Hepatocyte (in vitro differentiated cells): ENCODE measurements around the gene EVL. TPM values are rescaled to one million over a fixed set of nuclear protein-coding genes. Genes with fewer than 3 reads are reported as not detected.

ENCODE experiments used
- DNase-seq: peaks from one replicate; pipeline ENCODE4 v3.0.0-alpha.2; 2016; ENCODE audit warnings: low spot score
- H2AFZ ChIP-seq: fragments of 200-600 bp; sonication (generic); 2 replicates; pipeline ENCODE4 v1.6.0; 2016; ENCODE audit warnings: antibody characterized with exemption, mild to moderate bottlenecking
- H3K27ac ChIP-seq: fragments of 200-600 bp; sonication (generic); 2 replicates; pipeline ENCODE4 v1.5.1; 2016; ENCODE audit warnings: mild to moderate bottlenecking
- H3K27me3 ChIP-seq: fragments of 200-600 bp; sonication (generic); 2 replicates; pipeline ENCODE4 v1.6.1; 2016
- H3K36me3 ChIP-seq: fragments of 200-600 bp; sonication (generic); replicated peaks from 2 replicates; pipeline ENCODE4 v1.5.1; 2016; ENCODE audit warnings: low read depth; ENCODE audit not compliant: insufficient read depth
- H3K4me1 ChIP-seq: fragments of 200-600 bp; sonication (generic); 2 replicates; pipeline ENCODE4 v1.5.1; 2016; ENCODE audit warnings: mild to moderate bottlenecking, moderate library complexity; ENCODE audit not compliant: insufficient read depth
- H3K4me2 ChIP-seq: fragments of 200-600 bp; sonication (generic); 2 replicates; pipeline ENCODE4 v1.6.0; 2016
- H3K4me3 ChIP-seq: fragments of 200-600 bp; sonication (generic); 2 replicates; pipeline ENCODE4 v1.5.1; 2016; ENCODE audit warnings: mild to moderate bottlenecking
- H3K79me2 ChIP-seq: fragments of 200-600 bp; sonication (generic); 2 replicates; pipeline ENCODE4 v1.6.0; 2017; ENCODE audit warnings: mild to moderate bottlenecking
- H3K9me2 ChIP-seq: fragments of 200-600 bp; sonication (generic); replicated peaks from 2 replicates; pipeline ENCODE4 v1.6.0; 2017; ENCODE audit warnings: mild to moderate bottlenecking; ENCODE audit not compliant: insufficient read depth
- H3K9me3 ChIP-seq: fragments of 200-600 bp; sonication (generic); 2 replicates; pipeline ENCODE4 v1.5.1; 2016; ENCODE audit warnings: low read depth, mild to moderate bottlenecking
- H4K20me1 ChIP-seq: fragments of 200-600 bp; sonication (generic); 2 replicates; pipeline ENCODE4 v1.6.0; 2016; ENCODE audit warnings: mild to moderate bottlenecking; ENCODE audit not compliant: insufficient read depth, poor library complexity, severe bottlenecking
- CTCF ChIP-seq: fragments of 200-600 bp; sonication (generic); IDR thresholded peaks from 2 replicates; pipeline ENCODE4 v1.5.1; 2016; ENCODE audit warnings: antibody characterized with exemption, mild to moderate bottlenecking; ENCODE audit not compliant: poor library complexity
- EZH2 ChIP-seq: fragments of 200-600 bp; sonication (generic); IDR thresholded peaks from 2 replicates; pipeline ENCODE4 v1.6.1; 2016; ENCODE audit warnings: antibody characterized with exemption, mild to moderate bottlenecking, borderline replicate concordance
- EZH2phosphoT487 ChIP-seq: fragments of 200-600 bp; sonication (generic); IDR thresholded peaks from one replicate; pipeline ENCODE4 v1.6.1; 2018; ENCODE audit warnings: antibody characterized with exemption, mild to moderate bottlenecking, low read depth, moderate library complexity; ENCODE audit not compliant: unreplicated experiment, severe bottlenecking
- WGBS: methylation state at CpG from one replicate; pipeline ENCODE4 v1.1.6; 2016; ENCODE audit warnings: low lambda C conversion rate; ENCODE audit errors: missing lambda C conversion rate; 5-methylcytosine and 5-hydroxymethylcytosine counted together
- polyA plus RNA-seq: library from polyadenylated mRNA; unstranded; fragments of >200 nt; fragmentation: Nextera tagmentation; extraction: Ambion mirVana; gene quantifications from 2 replicates; pipeline ENCODE4 v1.2.1, GENCODE V29; 2016
- total RNA-seq: library from RNA; depleted of rRNA; stranded (reverse); fragments of >200 nt; gene quantifications from 2 replicates; pipeline ENCODE4 v1.2.3, GENCODE V29; 2014

EVL gene
- total and polyA plus RNA-seq, 2 experiments from 2014 or later: 60.5 to 77.2 TPM

- H3K79me2 ChIP-seq: no peaks in the 10 kb centered on the region
- no peaks in the 10 kb centered on the region for H3K36me3 ChIP-seq
- no peaks in the 10 kb centered on the region for H3K27me3 ChIP-seq
- H3K9me2 ChIP-seq: no peaks in the 10 kb centered on the region
- H4K20me1 ChIP-seq: no peaks in the 10 kb centered on the region
- TF ChIP-seq EZH2phosphoT487 (no peak), CTCF (no peak), EZH2 (no peak)
- DNase-seq: no peak
- WGBS: 72% methylated on average over 12 of the region's 21 CpGs
- H3K4me2 ChIP-seq: no peak overlapping the region
- no peak overlapping the region for H3K27ac ChIP-seq
- H2AFZ ChIP-seq: no peak overlapping the region
- H3K4me1 ChIP-seq: peaks cover 14% of the 10 kb centered on the region
- no peaks in the 10 kb centered on the region for H3K9me3 ChIP-seq
- no peak overlapping the region for H3K4me3 ChIP-seq
Observed at GRCh38 chr14:100149851-100150611, 84.8 kb downstream of the EVL start.

GRCh38 chr14:100150932-100151587 lies 85.8 kb downstream of the EVL start:
- no peak overlapping the region for H2AFZ ChIP-seq
- H3K4me1 ChIP-seq: peaks cover 15% of the 10 kb centered on the region
- no peaks in the 10 kb centered on the region for H3K36me3 ChIP-seq
- WGBS: 91% methylated on average over 12 of the region's 12 CpGs
- no peaks in the 10 kb centered on the region for H3K9me3 ChIP-seq
- no peak for DNase-seq
- H3K4me2 ChIP-seq: no peak overlapping the region
- H3K9me2 ChIP-seq: no peaks in the 10 kb centered on the region
- H3K4me3 ChIP-seq: no peak overlapping the region
- H3K27ac ChIP-seq: no peak overlapping the region
- H4K20me1 ChIP-seq: no peaks in the 10 kb centered on the region
- no peaks in the 10 kb centered on the region for H3K79me2 ChIP-seq
- TF ChIP-seq EZH2 (no peak), EZH2phosphoT487 (no peak), CTCF (no peak)
- H3K27me3 ChIP-seq: no peaks in the 10 kb centered on the region

- Histone ChIP-seq H2AFZ (no peak overlapping the region), H3K27ac (no peak overlapping the region), H3K4me2 (no peak overlapping the region), H3K27me3 (no peaks in the 10 kb centered on the region), H3K4me3 (no peak overlapping the region), H3K4me1 (peaks cover 16% of the 10 kb centered on the region), H3K36me3 (no peaks in the 10 kb centered on the region), H4K20me1 (no peaks in the 10 kb centered on the region), H3K79me2 (no peaks in the 10 kb centered on the region), H3K9me3 (no peaks in the 10 kb centered on the region), H3K9me2 (no peaks in the 10 kb centered on the region)
- WGBS: 87% methylated on average over 9 of the region's 10 CpGs
- no peak for TF ChIP-seq EZH2
- TF ChIP-seq EZH2phosphoT487: no peak
- no peak for TF ChIP-seq CTCF
- no peak for DNase-seq
Observed at GRCh38 chr14:100152091-100152490, 86.9 kb downstream of the EVL start.
